Hippocampal formation (tissue), 2 donors: ENCODE results near the gene QPCTL.
"Not testable (repeated sequence)": the region's sequence is repeated elsewhere in the genome, so short reads cannot be mapped to it uniquely, and the experiment has no call there.

Experiments used
- DNase-seq, 2 donors: peaks; one replicate each; lab custom pipeline; 2025; lab: John Stamatoyannopoulos, UW

QPCTL gene

GRCh38 chr19:45717131-45717982, 24.9 kb downstream of the QPCTL start:
- peak; percentile 98 to 99 for DNase-seq

- no peak for DNase-seq
Observed at GRCh38 chr19:45717983-45718650, 25.7 kb downstream of the QPCTL start.

GRCh38 chr19:45720065-45720464, 27.6 kb downstream of the QPCTL start:
- DNase-seq = not testable (repeated sequence)

GRCh38 chr19:45728683-45729082, 36.2 kb downstream of the QPCTL start:
- not testable (repeated sequence) for DNase-seq

- DNase-seq = no peak
Observed at GRCh38 chr19:45729800-45730290, 37.4 kb downstream of the QPCTL start.

- peak; percentile 98 to 99 for DNase-seq
Observed at GRCh38 chr19:45730368-45731288, 38.2 kb downstream of the QPCTL start, which contains the start of gene FBXO46. TSS of gene FBXO46 (minus strand) at chr19:45730896. CDS start at chr19:45713495, 17,401 bp downstream.

- DNase-seq = no peak
Observed at GRCh38 chr19:45733160-45733810, 40.8 kb downstream of the QPCTL start, which contains the start of gene MEIOSIN. TSS of gene MEIOSIN (plus strand) at chr19:45733439. CDS start at chr19:45735377, 1,938 bp downstream.

- no peak for DNase-seq
Observed at GRCh38 chr19:45739498-45740439, 47.3 kb downstream of the QPCTL start.

- DNase-seq = no peak
Observed at GRCh38 chr19:45742969-45743368, 50.5 kb downstream of the QPCTL start.

GRCh38 chr19:45745606-45746005, 53.1 kb downstream of the QPCTL start:
- DNase-seq = no peak

- DNase-seq = no peak
Observed at GRCh38 chr19:45746866-45747265, 54.4 kb downstream of the QPCTL start.

GRCh38 chr19:45747513-45747912, 55.0 kb downstream of the QPCTL start:
- DNase-seq = no peak

GRCh38 chr19:45751483-45751882, 59.0 kb downstream of the QPCTL start:
- not testable (repeated sequence) for DNase-seq

GRCh38 chr19:45752639-45753038, 60.2 kb downstream of the QPCTL start:
- DNase-seq = no peak

GRCh38 chr19:45753548-45753947, 61.1 kb downstream of the QPCTL start:
- DNase-seq = no peak
